WERI-Rb-1 (cell line): Measurements from ENCODE around the gene FATE1.

Experiments
- DNase-seq: peaks from one replicate; pipeline ENCODE4 v3.0.0-alpha.2; 2020
- H3K27ac ChIP-seq: fragments of 250-450 bp; sonication (Bioruptor Pico); 2 replicates; pipeline ENCODE4 v1.5.1; 2020; ENCODE audit warnings: mild to moderate bottlenecking, moderate library complexity
- H3K27me3 ChIP-seq: fragments of 250-450 bp; sonication (Bioruptor Pico); 2 replicates; pipeline ENCODE4 v1.5.1; 2021; ENCODE audit warnings: mild to moderate bottlenecking, low read depth, moderate library complexity; ENCODE audit not compliant: insufficient read depth, severe bottlenecking
- H3K36me3 ChIP-seq: fragments of 250-450 bp; sonication (Bioruptor Pico); 2 replicates; pipeline ENCODE4 v1.5.1; 2020; ENCODE audit warnings: mild to moderate bottlenecking, moderate library complexity
- H3K4me3 ChIP-seq: 2 replicates; pipeline ENCODE4 v1.5.1; 2011; ENCODE audit warnings: low read depth, mild to moderate bottlenecking, control low read depth, low read length
- H3K9me3 ChIP-seq: fragments of 250-450 bp; sonication (Bioruptor Pico); 2 replicates; pipeline ENCODE4 v1.5.1; 2021; ENCODE audit warnings: mild to moderate bottlenecking, moderate library complexity; ENCODE audit not compliant: severe bottlenecking
- TF ChIP-seq, protein P1 (sequence below): IDR thresholded peaks from 2 replicates; pipeline ENCODE4 v1.5.1; 2011; ENCODE audit warnings: low read depth, mild to moderate bottlenecking, control low read depth, inconsistent platforms, low read length

Gene FATE1

DNA sequence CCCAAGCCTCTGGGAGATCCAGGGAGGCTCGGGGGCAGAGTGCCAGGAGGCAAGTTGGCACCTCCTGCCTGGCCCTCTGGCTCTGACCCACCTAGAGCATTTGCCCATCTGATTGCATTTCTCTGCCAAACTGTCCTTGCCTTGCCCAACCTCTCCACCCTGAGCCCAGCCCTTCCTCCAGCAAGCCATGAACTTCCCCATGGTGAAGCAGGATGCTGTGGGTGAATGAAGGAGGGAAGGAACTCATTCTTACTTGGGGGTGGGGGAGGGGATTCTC, 9.4 kb downstream of the FATE1 start:
- H3K9me3 ChIP-seq: no peaks in the 10 kb centered on the region
- DNase-seq: no peak

DNA sequence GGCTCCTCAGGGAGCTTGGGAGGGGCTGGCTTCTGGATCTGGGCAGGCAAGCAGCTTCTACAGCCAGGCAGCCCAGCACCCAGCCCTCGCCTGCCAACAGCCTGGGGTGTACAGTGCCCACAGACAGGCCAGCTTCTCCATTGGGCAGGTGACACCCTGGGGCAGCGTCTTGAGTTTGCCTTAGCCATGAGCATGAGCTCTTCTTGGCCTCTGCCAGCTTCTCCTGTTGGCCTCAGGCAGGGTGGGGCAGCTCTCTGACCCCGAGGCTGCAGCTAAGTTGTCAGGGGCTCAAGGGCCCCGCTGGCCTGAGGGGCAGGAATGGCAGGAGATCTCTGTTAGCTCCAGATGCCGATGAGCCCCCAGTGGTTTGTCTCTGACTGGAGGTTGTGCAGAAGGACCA, 10.9 kb downstream of the FATE1 start:
- Histone ChIP-seq H3K27ac (no peak overlapping the region), H3K27me3 (peaks cover 65% of the 10 kb centered on the region), H3K4me3 (no peak overlapping the region), H3K36me3 (no peaks in the 10 kb centered on the region), H3K9me3 (no peaks in the 10 kb centered on the region)
- DNase-seq: no peak
- TF ChIP-seq, protein P1, sequence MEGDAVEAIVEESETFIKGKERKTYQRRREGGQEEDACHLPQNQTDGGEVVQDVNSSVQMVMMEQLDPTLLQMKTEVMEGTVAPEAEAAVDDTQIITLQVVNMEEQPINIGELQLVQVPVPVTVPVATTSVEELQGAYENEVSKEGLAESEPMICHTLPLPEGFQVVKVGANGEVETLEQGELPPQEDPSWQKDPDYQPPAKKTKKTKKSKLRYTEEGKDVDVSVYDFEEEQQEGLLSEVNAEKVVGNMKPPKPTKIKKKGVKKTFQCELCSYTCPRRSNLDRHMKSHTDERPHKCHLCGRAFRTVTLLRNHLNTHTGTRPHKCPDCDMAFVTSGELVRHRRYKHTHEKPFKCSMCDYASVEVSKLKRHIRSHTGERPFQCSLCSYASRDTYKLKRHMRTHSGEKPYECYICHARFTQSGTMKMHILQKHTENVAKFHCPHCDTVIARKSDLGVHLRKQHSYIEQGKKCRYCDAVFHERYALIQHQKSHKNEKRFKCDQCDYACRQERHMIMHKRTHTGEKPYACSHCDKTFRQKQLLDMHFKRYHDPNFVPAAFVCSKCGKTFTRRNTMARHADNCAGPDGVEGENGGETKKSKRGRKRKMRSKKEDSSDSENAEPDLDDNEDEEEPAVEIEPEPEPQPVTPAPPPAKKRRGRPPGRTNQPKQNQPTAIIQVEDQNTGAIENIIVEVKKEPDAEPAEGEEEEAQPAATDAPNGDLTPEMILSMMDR: no peak

More for the DNA sequence above, 9.4 kb downstream of the FATE1 start:
- no peaks in the 10 kb centered on the region for H3K36me3 ChIP-seq
- no peak overlapping the region for H3K4me3 ChIP-seq
- no peak overlapping the region for H3K27ac ChIP-seq
- peaks cover 69% of the 10 kb centered on the region for H3K27me3 ChIP-seq
- TF ChIP-seq, protein P1: no peak

DNA sequence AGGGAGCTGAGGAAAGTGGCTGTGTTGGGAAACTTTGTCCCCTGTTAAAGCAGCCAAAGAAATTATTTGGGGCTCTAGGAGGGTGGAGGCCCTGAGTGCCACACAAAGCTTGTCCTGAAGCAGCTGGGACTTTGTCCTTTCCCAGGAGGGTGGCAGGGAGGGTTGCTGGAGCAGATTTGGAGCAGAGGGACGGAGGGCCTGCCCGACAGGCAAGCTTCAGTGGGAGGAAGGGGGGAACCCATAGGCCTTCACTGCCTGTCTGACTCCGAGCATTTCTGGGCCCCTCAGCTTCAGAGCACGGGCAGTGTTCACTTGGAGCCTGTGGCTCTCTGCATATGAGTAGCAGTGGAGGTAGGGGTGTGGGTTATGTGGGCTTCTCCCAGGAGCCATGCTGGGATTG, 11.5 kb downstream of the FATE1 start:
- H3K27ac ChIP-seq: no peak overlapping the region
- H3K9me3 ChIP-seq: no peaks in the 10 kb centered on the region
- TF ChIP-seq, protein P1: no peak
- H3K36me3 ChIP-seq: no peaks in the 10 kb centered on the region
- DNase-seq: no peak
- H3K4me3 ChIP-seq: no peak overlapping the region
- H3K27me3 ChIP-seq: peaks cover 70% of the 10 kb centered on the region

DNA sequence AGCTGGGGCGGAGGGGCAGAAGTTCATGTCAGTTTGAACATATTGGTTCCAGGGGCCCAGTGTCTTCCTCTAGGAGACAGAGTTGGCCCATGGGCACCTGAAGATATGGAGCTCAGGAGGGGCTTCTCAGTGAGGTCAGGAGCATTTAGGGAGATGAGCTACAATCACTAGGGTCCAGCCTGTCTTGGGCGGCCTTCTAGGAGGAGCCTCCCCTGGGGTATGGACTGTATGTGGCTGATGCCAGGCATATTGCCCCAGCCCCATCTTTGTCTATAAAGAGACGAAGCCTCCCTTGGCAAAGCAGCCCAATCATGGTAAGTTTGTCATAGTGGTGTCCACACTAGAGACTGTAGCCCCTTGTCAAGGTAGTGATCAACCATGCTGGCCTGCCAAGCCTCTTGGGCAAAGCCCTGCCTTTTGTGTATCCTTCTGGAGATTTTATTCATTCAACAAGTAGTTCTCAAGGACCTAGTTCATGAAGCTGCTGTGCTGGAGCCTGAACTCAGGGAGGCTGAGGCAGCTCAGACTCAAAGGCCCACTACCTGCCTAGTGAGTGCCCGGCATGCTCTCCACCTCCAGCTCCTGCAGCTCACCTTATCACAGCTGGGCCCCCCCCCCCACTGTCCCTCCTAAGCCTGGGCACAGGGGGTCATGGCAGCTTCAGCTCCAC, 13.4 kb downstream of the FATE1 start:
- no peaks in the 10 kb centered on the region for H3K9me3 ChIP-seq
- TF ChIP-seq, protein P1: no peak
- H3K4me3 ChIP-seq: no peak overlapping the region
- no peaks in the 10 kb centered on the region for H3K36me3 ChIP-seq
- H3K27ac ChIP-seq: no peak overlapping the region
- H3K27me3 ChIP-seq: peaks cover 74% of the 10 kb centered on the region
- no peak for DNase-seq

DNA sequence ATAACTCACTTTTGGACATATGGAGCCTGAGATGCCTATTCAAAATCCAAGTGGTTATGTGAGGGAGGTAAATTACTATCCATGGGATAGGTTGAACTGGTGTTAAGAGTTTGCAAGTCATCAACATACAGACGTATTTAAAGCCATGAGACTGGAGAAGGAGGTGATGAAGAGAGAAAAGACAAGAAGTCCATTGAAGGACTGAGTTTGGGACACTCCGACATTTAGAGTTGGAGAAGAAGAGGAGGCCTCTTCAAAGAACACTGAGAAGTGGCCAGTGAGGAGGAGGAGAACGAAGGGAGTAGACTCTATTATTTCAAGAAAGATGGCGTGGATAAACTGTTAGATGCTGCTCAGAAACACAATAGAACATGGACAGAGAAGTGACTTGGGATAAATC, 18.6 kb downstream of the FATE1 start, which contains the start of gene CNGA2:
CNGA2 (plus strand) TSS at position 301 of the 400 bp plus-strand sequence. CDS start 3,738 bp downstream, outside the sequence.
- no peak within 1 kb of the TSS for H3K27ac ChIP-seq
- H3K36me3 ChIP-seq: no peaks in the 10 kb centered on the region
- no peaks in the 10 kb centered on the region for H3K9me3 ChIP-seq
- TF ChIP-seq, protein P1: no peak
- DNase-seq: no peak
- H3K27me3 ChIP-seq: peaks cover 81% of the 10 kb centered on the region
- no peak within 1 kb of the TSS for H3K4me3 ChIP-seq

DNA sequence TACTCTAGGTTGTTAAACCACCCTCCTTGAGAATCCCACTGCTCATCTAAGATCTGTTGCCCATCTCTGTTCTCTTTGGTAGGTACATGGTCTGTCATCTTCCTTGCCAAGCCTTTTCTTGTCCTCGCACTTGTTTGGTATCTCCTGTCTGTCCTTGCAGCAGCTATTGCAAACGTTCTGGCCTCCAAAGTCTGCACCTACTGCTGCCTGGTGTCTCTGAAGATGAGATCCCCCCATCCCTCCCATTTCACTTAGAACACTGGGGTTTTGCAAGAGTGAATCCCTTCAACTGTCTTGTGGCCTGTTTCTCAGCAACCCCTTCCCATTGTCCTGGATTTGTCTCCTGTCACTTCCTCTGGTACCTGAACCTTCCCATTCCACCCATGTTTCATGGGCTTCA, 19.4 kb downstream of the FATE1 start:
- TF ChIP-seq, protein P1: no peak
- Histone ChIP-seq H3K4me3 (no peak overlapping the region), H3K27me3 (peaks cover 81% of the 10 kb centered on the region), H3K27ac (no peak overlapping the region), H3K36me3 (no peaks in the 10 kb centered on the region), H3K9me3 (no peaks in the 10 kb centered on the region)
- no peak for DNase-seq
